ENCODE results near the gene CETN2. TPM values are rescaled to one million over a fixed set of nuclear protein-coding genes. Genes with fewer than 3 reads are reported as not detected.

CETN2 gene
- total RNA-seq, 1 donor from 2014 or later: 59.5 TPM

Other genes starting within 250 kb of the CETN2 start
- 0.82 TPM for gene GABRQ, start 192.9 kb downstream of the CETN2 start, total RNA-seq
- not detected for gene MAGEA3, start 132.0 kb downstream of the CETN2 start, total RNA-seq
- not detected for gene CSAG2, start 121.5 kb downstream of the CETN2 start, total RNA-seq
- gene MAGEA2B, start 116.1 kb downstream of the CETN2 start, total RNA-seq: not detected
- gene CSAG1, start 97.0 kb downstream of the CETN2 start, total RNA-seq: not detected
- gene MAGEA12, start 97.0 kb downstream of the CETN2 start, total RNA-seq: not detected
- not detected for gene MAGEA2, start 76.9 kb downstream of the CETN2 start, total RNA-seq
- gene CSAG3, start 71.5 kb downstream of the CETN2 start, total RNA-seq: not detected
- not detected for gene MAGEA6, start 61.1 kb downstream of the CETN2 start, total RNA-seq
- 34.2 TPM for gene NSDHL, start 306 bp upstream of the CETN2 start, total RNA-seq
- gene ZNF185, start 67.3 kb upstream of the CETN2 start, total RNA-seq: 2.4 TPM
- gene PNMA5, start 163.4 kb upstream of the CETN2 start, total RNA-seq: 2.4 TPM
- 12.6 TPM for gene PNMA3, start 225.7 kb upstream of the CETN2 start, total RNA-seq
- 23.2 TPM for gene PNMA6A, start 241.7 kb upstream of the CETN2 start, total RNA-seq

Measured in frontal cortex (tissue), 1 donor.